ENCODE data around the gene SLC35E1.

DNA sequence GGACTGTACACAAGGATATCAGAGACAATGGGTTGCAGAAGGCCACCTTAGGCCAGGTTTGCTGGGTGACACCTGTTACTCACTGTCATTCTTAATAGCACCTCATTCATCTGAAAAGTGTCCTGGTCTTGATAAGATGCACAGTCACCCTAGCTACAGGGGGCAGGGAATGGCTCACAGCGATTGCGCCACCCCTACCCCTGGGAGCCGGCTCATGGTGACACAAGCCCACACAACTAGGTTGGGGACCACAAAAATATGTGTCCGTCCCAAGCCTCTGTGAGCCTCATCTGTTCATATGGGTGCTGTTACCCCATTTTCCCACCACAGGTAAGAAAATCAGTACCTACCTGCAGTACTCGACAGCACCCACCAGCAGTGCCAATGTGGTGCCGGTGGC is 32.4 kb upstream of the SLC35E1 start:
- TF ChIP-seq, protein P1, sequence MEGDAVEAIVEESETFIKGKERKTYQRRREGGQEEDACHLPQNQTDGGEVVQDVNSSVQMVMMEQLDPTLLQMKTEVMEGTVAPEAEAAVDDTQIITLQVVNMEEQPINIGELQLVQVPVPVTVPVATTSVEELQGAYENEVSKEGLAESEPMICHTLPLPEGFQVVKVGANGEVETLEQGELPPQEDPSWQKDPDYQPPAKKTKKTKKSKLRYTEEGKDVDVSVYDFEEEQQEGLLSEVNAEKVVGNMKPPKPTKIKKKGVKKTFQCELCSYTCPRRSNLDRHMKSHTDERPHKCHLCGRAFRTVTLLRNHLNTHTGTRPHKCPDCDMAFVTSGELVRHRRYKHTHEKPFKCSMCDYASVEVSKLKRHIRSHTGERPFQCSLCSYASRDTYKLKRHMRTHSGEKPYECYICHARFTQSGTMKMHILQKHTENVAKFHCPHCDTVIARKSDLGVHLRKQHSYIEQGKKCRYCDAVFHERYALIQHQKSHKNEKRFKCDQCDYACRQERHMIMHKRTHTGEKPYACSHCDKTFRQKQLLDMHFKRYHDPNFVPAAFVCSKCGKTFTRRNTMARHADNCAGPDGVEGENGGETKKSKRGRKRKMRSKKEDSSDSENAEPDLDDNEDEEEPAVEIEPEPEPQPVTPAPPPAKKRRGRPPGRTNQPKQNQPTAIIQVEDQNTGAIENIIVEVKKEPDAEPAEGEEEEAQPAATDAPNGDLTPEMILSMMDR (optimal IDR thresholded peaks at IDR 0.05 in 1 of 3, IDR thresholded peaks at IDR 0.05 in 1 of 3, conservative IDR thresholded peaks at IDR 0.05 in 1 of 3; ENCODE audit: extremely low read depth in 1 of 3, insufficient read depth in 2 of 3, low read length in 3 of 3) = no peak
- no peak for TF ChIP-seq EZH2 (IDR thresholded peaks at IDR 0.05; ENCODE audit: low read length)

Data from keratinocyte (primary cell).